Measurements from ENCODE around the gene CARTPT. TPM values are rescaled to one million over a fixed set of nuclear protein-coding genes. Genes with fewer than 3 reads are reported as not detected.

The CARTPT gene
- polyA plus RNA-seq, 1 experiment: not detected

DNA sequence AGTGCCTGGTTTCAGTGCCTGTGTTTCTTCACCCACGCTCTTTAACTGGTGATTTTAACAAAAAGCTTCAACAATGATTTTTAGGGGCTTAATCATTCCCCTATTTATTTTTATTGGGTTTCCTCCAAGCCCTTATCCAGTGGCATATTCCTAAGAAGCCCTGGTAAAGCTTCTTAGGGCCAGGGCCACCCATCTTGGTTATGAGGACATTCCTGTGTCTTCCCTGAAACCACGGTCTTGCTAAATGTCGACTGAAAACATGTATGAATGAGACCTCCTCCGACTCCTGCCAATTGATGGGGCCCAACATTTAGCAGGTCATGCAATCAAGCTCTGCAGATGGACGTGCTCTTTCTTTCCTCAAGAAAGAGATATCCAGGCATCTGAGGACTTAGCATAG, 13.7 kb upstream of the CARTPT start:
- Histone ChIP-seq H3K4me3 (ENCODE audit: low read depth, low read length) (no peak overlapping the region), H3K27ac (ENCODE audit: low read depth, low read length) (no peak overlapping the region), H3K9me3 (ENCODE audit: control insufficient read depth, insufficient read depth, low read length) (no peaks in the 10 kb centered on the region), H3K27me3 (ENCODE audit: control insufficient read depth, insufficient read depth, low read length) (peaks cover 11% of the 10 kb centered on the region)
- POLR2A ChIA-PET: no interaction called here
- TF ChIP-seq, protein P1, sequence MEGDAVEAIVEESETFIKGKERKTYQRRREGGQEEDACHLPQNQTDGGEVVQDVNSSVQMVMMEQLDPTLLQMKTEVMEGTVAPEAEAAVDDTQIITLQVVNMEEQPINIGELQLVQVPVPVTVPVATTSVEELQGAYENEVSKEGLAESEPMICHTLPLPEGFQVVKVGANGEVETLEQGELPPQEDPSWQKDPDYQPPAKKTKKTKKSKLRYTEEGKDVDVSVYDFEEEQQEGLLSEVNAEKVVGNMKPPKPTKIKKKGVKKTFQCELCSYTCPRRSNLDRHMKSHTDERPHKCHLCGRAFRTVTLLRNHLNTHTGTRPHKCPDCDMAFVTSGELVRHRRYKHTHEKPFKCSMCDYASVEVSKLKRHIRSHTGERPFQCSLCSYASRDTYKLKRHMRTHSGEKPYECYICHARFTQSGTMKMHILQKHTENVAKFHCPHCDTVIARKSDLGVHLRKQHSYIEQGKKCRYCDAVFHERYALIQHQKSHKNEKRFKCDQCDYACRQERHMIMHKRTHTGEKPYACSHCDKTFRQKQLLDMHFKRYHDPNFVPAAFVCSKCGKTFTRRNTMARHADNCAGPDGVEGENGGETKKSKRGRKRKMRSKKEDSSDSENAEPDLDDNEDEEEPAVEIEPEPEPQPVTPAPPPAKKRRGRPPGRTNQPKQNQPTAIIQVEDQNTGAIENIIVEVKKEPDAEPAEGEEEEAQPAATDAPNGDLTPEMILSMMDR (IDR thresholded peaks at IDR 0.05; ENCODE audit: low read depth, low read length): no peak
- no peak for DNase-seq (ENCODE audit: low read depth, low spot score)
- CTCF ChIA-PET: no interaction called here

GRCh38 chr5:71706906-71707305, 12.2 kb upstream of the CARTPT start:
- H3K27me3 ChIP-seq (ENCODE audit: control insufficient read depth, insufficient read depth, low read length): peaks cover 4% of the 10 kb centered on the region
- CTCF ChIA-PET: no interaction called here
- H3K4me3 ChIP-seq (ENCODE audit: low read depth, low read length): no peak overlapping the region
- no peaks in the 10 kb centered on the region for H3K9me3 ChIP-seq (ENCODE audit: control insufficient read depth, insufficient read depth, low read length)
- H3K27ac ChIP-seq (ENCODE audit: low read depth, low read length): no peak overlapping the region
- DNase-seq (ENCODE audit: low read depth, low spot score): no peak
- TF ChIP-seq, protein P1 (IDR thresholded peaks at IDR 0.05; ENCODE audit: low read depth, low read length): no peak
- POLR2A ChIA-PET: no interaction called here

DNA sequence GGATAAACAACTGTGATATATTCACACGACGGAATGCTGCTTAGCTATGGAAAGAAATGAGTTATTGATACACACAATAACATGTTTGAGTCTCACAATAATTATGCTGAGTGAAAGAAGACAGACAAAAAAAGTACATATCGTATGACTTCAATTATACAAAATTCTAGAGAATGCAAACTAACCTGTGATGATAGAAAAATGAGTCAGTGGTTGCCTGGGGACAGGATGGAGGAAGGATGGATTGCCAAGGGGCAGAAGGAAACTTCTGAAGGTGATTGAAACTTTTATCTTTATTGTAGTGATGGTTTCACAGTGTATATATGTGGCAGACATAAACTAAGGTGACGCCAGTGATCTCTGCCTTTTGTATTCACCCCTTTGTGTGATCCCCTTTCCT, 7.5 kb upstream of the CARTPT start:
- no peak for DNase-seq (ENCODE audit: low read depth, low spot score)
- ChIA-PET POLR2A (no interaction called here), CTCF (no interaction called here)
- Histone ChIP-seq H3K27me3 (ENCODE audit: control insufficient read depth, insufficient read depth, low read length) (no peaks in the 10 kb centered on the region), H3K4me3 (ENCODE audit: low read depth, low read length) (no peak overlapping the region), H3K27ac (ENCODE audit: low read depth, low read length) (no peak overlapping the region), H3K9me3 (ENCODE audit: control insufficient read depth, insufficient read depth, low read length) (no peaks in the 10 kb centered on the region)
- TF ChIP-seq, protein P1 (IDR thresholded peaks at IDR 0.05; ENCODE audit: low read depth, low read length): no peak

DNA sequence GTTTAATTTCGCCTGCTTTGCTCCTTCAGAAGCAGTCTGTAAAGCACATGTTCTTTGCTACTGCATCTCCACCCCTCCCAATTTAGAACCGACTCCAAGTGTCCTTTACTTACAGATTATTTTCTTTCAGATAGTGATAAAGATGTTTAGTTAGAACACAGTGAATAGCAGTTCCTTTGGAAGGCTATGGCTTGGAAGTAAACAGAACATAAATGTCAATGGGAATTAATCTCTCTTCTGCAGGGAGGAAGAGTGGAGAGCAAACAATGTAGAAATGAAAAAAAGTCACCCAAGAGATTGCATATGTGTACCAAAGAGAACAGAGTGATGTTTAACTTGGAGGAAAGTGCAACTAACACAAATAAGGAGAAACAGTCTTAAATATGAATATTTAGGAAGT, 4.2 kb upstream of the CARTPT start:
- peaks cover 11% of the 10 kb centered on the region for H3K9me3 ChIP-seq (ENCODE audit: control insufficient read depth, insufficient read depth, low read length)
- H3K27ac ChIP-seq (ENCODE audit: low read depth, low read length): no peak overlapping the region
- H3K4me3 ChIP-seq (ENCODE audit: low read depth, low read length): no peak overlapping the region
- no peak for DNase-seq (ENCODE audit: low read depth, low spot score)
- peaks cover 12% of the 10 kb centered on the region for H3K27me3 ChIP-seq (ENCODE audit: control insufficient read depth, insufficient read depth, low read length)
- POLR2A ChIA-PET: no interaction called here
- TF ChIP-seq, protein P1 (IDR thresholded peaks at IDR 0.05; ENCODE audit: low read depth, low read length): no peak
- CTCF ChIA-PET: no interaction called here

GRCh38 chr5:71727978-71728377, 8.9 kb downstream of the CARTPT start:
- DNase-seq (ENCODE audit: low read depth, low spot score): no peak
- H3K4me3 ChIP-seq (ENCODE audit: low read depth, low read length): no peak overlapping the region
- POLR2A ChIA-PET: no interaction called here
- TF ChIP-seq, protein P1 (IDR thresholded peaks at IDR 0.05; ENCODE audit: low read depth, low read length): no peak
- H3K9me3 ChIP-seq (ENCODE audit: control insufficient read depth, insufficient read depth, low read length): no peaks in the 10 kb centered on the region
- peaks cover 26% of the 10 kb centered on the region for H3K27me3 ChIP-seq (ENCODE audit: control insufficient read depth, insufficient read depth, low read length)
- H3K27ac ChIP-seq (ENCODE audit: low read depth, low read length): no peak overlapping the region
- CTCF ChIA-PET: no interaction called here
